Adrenal gland (tissue), 5 donors: ENCODE measurements around the gene PGAM5.

Experiments used
- CTCF ChIP-seq, 6 experiments: fragments of 450-650 bp in 4 of 6; fragments of 200-600 bp in 2 of 6; sonication (generic) in 1 of 6; IDR thresholded peaks; 1 replicate in 5 of 6; 2 replicates in 1 of 6; pipeline versions ENCODE4 v1.5.1 to v1.8.0; 2016 to 2021; ENCODE audit warnings: antibody characterized with exemption in 6 of 6, mild to moderate bottlenecking in 2 of 6, moderate library complexity in 1 of 6
- POLR2A ChIP-seq, 2 donors: fragments of 450-650 bp; IDR thresholded peaks; one replicate each; pipeline ENCODE4 v1.6.1; 2017; ENCODE audit warnings: antibody characterized with exemption in 2 of 2, mild to moderate bottlenecking in 2 of 2, moderate library complexity in 1 of 2
- donor health status: DM: no; HTN: no; CAD: no.

GRCh38 chr12:132724506-132725241, 14.0 kb downstream of the PGAM5 start:
- TF ChIP-seq CTCF (IDR thresholded peaks at IDR 0.05) (no peak), POLR2A (IDR thresholded peaks at IDR 0.05) (no peak)
